Activated naive CD8-positive, alpha-beta T cell treated with anti-CD3 and anti-CD28 coated beads, Interleukin-2, amount 50 U/mL, for 16 hours (primary cell): ENCODE data around the gene AGAP1.

Source experiments
- DNase-seq: peaks from one replicate; pipeline ENCODE4 v3.0.0-alpha.2; 2020; ENCODE audit warnings: low read depth, low spot score

Gene AGAP1

GRCh38 chr2:236159778-236160170 is 665.9 kb downstream of the AGAP1 start:
- no peak for DNase-seq

GRCh38 chr2:236160366-236161081 is 666.7 kb downstream of the AGAP1 start:
- no peak for DNase-seq

DNA sequence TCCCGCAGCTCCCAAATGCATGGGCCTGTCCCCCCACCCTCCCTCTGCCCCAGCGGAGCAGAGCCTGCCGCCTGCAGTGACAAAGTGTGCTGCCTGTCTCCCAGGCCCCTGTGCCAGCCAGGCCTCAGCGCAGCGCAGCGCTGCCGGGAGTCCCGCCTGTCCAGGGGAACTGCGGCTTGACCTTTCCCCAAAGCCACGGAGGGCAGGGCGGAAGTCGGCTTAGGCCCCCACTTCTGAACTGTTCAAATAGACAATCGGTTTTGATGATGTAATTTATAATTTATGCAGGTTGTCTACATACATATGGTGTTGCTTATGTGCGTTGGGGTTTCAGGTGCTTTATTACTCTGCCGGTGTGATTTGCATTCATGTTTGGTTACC is 667.2 kb downstream of the AGAP1 start:
- no peak for DNase-seq

DNA sequence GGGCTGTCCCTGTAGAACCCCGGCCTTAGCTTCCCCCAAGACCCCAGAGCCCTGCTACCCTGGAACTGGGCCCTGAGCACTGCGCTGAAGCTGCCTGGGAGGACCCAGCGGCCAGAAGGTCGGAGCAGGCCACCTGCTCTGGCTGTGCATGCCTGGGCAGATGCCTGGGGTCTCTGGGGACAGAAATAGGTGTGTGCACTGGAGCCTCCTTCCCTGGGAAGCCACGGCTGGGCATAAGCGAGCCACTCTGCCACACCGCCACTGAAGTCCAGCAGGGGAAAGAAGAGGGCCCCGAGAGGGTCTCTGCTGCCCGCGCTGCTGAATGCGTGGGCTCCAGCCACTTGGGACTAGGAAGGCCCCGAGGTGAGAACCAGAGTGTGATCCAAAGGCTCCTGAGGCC is 667.7 kb downstream of the AGAP1 start:
- no peak for DNase-seq

- DNase-seq = no peak
Observed at GRCh38 chr2:236162031-236162845, 668.4 kb downstream of the AGAP1 start.

GRCh38 chr2:236162882-236163470 is 669.1 kb downstream of the AGAP1 start:
- no peak for DNase-seq

- DNase-seq = no peak
Observed at GRCh38 chr2:236163471-236164200, 669.8 kb downstream of the AGAP1 start.

- no peak for DNase-seq
Observed at GRCh38 chr2:236164201-236164924, 670.5 kb downstream of the AGAP1 start.

- DNase-seq = no peak
Observed at GRCh38 chr2:236164925-236165841, 671.3 kb downstream of the AGAP1 start.

DNA sequence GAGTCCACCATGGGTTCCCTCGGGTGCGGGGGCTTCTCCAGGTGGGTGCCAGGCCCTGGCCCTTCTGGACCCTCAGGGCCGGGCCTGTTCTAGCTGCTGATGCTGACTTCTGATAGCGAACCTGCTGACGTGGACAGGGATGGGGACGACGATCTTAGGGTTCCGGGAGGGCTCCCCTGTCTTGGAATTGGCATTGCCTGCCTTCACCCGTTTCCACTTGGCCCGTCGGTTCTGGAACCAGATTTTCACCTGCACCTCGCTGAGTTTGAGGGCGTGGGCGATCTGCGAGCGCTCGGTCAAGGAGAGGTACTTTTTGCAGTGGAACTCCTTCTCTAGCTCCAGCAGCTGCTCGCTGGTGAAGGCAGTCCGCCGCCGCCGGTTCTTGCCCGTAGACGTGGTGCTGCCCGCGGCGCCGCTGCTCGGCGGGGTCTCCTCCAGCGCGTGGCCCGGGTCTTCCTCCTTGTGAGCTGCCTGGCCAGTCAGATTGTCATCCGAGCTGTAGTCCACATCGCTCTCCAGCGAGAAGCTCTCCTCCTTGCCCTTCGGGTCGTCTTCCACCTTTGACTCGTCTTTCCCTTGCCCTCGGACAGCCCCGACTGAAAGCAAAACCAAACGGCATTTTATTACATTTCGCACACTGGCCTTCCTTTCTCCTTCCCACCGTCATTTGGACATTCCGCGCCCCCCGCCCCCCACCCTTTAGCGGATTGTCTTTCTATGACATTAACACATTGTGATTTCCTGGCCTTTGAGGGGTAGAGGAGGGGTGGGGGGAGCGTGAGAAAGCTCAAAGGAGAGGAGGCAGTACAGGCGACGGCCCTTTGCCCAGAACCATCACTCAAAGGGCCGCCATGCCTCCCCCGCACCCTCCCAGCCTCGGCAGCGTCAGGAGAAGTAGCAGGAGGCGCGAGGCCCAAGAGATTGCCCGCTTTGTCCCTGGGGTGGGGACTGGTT is 672.3 kb downstream of the AGAP1 start:
- no peak for DNase-seq

DNA sequence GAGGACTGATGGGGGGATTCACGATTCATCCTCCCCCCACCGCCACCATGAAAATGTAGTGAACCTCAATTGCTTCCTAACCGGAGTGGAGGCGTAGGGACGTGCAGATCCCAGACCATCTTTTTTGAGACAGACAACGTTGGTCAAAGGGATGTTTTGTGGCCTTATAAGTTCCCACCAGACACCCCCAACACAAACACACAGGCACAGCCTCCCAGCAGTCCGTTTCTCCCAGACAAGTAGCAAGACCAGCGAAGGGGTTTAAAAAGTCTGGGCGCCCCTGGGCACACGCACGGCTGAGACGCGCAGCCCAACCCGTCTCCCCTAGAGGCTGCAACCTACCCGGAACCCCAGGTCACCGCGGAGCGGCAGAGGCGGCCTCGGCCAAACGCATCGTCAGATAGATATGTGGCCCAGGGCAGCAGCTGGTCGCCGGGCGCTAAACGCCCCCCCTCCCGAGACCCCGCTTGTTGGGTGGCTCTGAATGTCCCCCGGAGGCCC is 673.0 kb downstream of the AGAP1 start:
- DNase-seq = no peak

GRCh38 chr2:236167297-236168109 is 673.7 kb downstream of the AGAP1 start:
- no peak for DNase-seq

- DNase-seq = no peak
Observed at GRCh38 chr2:236168110-236169080, 674.6 kb downstream of the AGAP1 start, which contains the start of gene GBX2. Gene GBX2 (minus strand): TSS chr2:236168386. CDS start chr2:236167971, 415 bp downstream.

- DNase-seq = no peak
Observed at GRCh38 chr2:236169151-236169721, 675.4 kb downstream of the AGAP1 start.

DNA sequence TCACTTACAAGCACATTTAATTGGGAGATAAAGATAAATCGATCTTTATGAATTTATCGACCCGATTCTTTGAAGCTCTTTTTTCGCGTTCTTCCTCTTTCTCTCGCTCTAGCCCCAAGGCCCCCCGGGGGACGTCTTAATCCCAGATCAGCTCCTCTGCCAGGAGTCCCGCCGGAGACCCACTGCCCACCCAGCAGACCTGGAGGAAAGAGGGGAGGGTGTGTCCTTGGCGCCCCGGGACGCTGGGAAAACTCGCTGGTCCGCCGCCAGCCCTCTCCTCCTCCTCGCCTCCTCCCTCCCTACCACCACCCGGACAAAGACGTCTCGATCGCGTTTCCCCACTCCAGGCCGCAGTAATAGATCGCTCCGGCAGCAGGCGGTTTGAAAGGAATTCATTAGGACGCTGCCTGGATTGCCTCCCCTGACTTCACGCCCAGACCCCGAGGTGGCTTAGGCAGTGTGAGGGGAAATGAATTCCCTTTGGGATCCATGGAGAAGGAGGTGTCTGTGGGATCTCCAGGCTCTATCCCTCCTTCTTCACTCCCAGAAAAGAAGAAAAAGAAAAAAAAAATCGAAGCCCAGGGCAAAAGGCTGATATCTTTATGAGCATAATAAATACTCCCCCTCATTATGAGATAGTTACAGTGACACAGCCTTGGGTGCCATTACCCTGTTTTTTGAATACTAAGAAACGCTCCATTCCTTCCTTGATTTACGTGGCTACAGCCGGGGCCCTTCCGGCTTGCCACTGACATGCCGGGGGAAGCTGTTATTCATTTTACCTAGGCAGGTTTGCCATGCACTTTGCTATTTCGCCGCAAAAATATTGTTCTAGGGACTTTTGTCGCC is 676.1 kb downstream of the AGAP1 start:
- DNase-seq = no peak
